SU-DHL-6 (cell line): ENCODE results near the gene SDC3.

Experiments used
- H2AFZ ChIP-seq: fragments of 200-600 bp; sonication (generic); 2 replicates; pipeline ENCODE4 v1.6.1; 2014; ENCODE audit warnings: low read depth, mild to moderate bottlenecking, moderate library complexity, mixed read lengths, antibody characterized with exemption, low read length; ENCODE audit not compliant: severe bottlenecking
- H3F3A ChIP-seq: fragments of 200-600 bp; shearing (Covaris generic); 2 replicates; pipeline ENCODE4 v1.6.0; 2016; ENCODE audit warnings: antibody characterized with exemption, mild to moderate bottlenecking; ENCODE audit not compliant: insufficient read depth
- H3K27ac ChIP-seq: fragments of 200-600 bp; sonication (generic); 2 replicates; pipeline ENCODE4 v1.5.1; 2016; ENCODE audit warnings: low read depth, mild to moderate bottlenecking, low read length, moderate library complexity, mixed read lengths
- H3K27me3 ChIP-seq: fragments of 200-600 bp; sonication (generic), shearing (Covaris generic); 2 replicates; pipeline ENCODE4 v1.6.0; 2014; ENCODE audit warnings: mild to moderate bottlenecking, low read length
- H3K36me3 ChIP-seq: fragments of 200-600 bp; sonication (generic); 2 replicates; pipeline ENCODE4 v1.6.1; 2014; ENCODE audit warnings: mild to moderate bottlenecking, low read length, mixed read lengths
- H3K4me2 ChIP-seq: fragments of 300-600, 200-600 bp; shearing (Covaris generic), sonication (generic); 2 replicates; pipeline ENCODE4 v1.6.0; 2014; ENCODE audit warnings: low read length, low read depth, mild to moderate bottlenecking; ENCODE audit not compliant: poor library complexity, severe bottlenecking
- H3K4me3 ChIP-seq: fragments of 200-600 bp; sonication (generic); 2 replicates; pipeline ENCODE4 v1.5.1; 2014; ENCODE audit warnings: antibody characterized with exemption, low read length, mild to moderate bottlenecking, mixed read lengths; ENCODE audit not compliant: insufficient read depth, poor library complexity, severe bottlenecking
- H3K79me2 ChIP-seq: fragments of 200-600 bp; sonication (generic); 2 replicates; pipeline ENCODE4 v1.6.1; 2014; ENCODE audit warnings: mild to moderate bottlenecking, low read length, moderate library complexity; ENCODE audit not compliant: insufficient read depth
- H3K9ac ChIP-seq: fragments of 200-600 bp; sonication (generic); 2 replicates; pipeline ENCODE4 v1.7.0; 2014; ENCODE audit warnings: mild to moderate bottlenecking, low read length
- H3K9me2 ChIP-seq: fragments of 200-600 bp; sonication (generic); replicated peaks from 2 replicates; pipeline ENCODE4 v1.6.1; 2014; ENCODE audit warnings: low read length; ENCODE audit not compliant: insufficient read depth
- H3K9me3 ChIP-seq: fragments of 200-600 bp; sonication (generic); 2 replicates; pipeline ENCODE4 v1.6.1; 2014; ENCODE audit warnings: low read length, mixed read lengths; ENCODE audit not compliant: insufficient read depth
- H4K20me1 ChIP-seq: fragments of 200-600 bp; sonication (generic); 2 replicates; pipeline ENCODE4 v1.6.1; 2014; ENCODE audit warnings: low read depth, mild to moderate bottlenecking, antibody characterized with exemption, low read length, moderate library complexity, mixed read lengths
- EZH2phosphoT487 ChIP-seq: fragments of 200-600 bp; sonication (generic), shearing (Covaris generic); conservative IDR thresholded peaks from 2 replicates; pipeline ENCODE4 v1.6.1; 2018; ENCODE audit warnings: mild to moderate bottlenecking, antibody characterized with exemption, low read length, moderate library complexity, mixed read lengths
- TF ChIP-seq, protein P1 (sequence below): fragments of 200-600 bp; sonication (generic); IDR thresholded peaks from one replicate; pipeline ENCODE4 v1.5.1; 2017; ENCODE audit warnings: antibody characterized with exemption, mild to moderate bottlenecking, low read length, moderate library complexity; ENCODE audit not compliant: insufficient read depth, poor library complexity, severe bottlenecking

The SDC3 gene

DNA sequence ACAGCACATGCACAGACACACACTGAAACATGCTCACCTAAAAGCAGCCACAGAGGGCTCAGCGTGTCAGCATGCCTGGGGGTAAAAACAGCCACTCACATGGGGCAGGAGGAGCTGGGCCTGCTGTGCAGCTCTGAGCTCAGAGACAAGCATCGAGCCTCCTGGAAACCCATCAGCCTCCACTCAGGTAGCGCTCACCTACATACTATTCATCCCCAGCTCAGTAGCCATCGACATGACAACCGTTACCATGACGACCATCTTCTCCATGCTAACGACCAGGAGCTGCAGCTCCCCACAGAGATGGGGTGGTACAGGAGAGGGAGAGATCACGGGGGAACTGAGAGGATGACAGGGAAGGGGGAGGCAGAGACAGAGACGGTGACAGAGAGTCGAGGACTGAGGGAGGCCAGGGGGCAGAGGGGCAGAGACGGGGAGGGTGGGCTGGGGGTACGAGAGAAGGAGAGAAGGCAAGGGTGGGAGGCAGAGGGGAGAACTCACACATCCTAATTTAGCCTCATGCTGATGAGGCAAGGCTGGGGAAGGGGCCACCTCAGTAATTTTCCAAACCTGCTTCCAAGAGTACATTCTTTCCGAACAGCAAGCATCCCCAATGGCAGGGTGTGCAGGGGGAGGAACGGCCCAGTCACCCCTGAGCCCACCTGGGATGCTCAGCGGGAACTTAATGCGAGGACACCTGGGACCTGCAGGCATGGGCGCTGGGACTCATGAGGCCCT is 28.4 kb downstream of the SDC3 start:
- Histone ChIP-seq H3K27me3 (no peaks in the 10 kb centered on the region), H3K9me3 (no peaks in the 10 kb centered on the region), H2AFZ (no peak overlapping the region), H3K4me2 (no peak overlapping the region), H3K4me3 (no peak overlapping the region), H3K36me3 (no peaks in the 10 kb centered on the region), H3K9me2 (no peaks in the 10 kb centered on the region), H3K27ac (no peak overlapping the region), H4K20me1 (no peaks in the 10 kb centered on the region), H3K79me2 (no peaks in the 10 kb centered on the region), H3K9ac (no peak overlapping the region), H3F3A (no peaks in the 10 kb centered on the region)
- no peak for TF ChIP-seq EZH2phosphoT487
- TF ChIP-seq, protein P1, sequence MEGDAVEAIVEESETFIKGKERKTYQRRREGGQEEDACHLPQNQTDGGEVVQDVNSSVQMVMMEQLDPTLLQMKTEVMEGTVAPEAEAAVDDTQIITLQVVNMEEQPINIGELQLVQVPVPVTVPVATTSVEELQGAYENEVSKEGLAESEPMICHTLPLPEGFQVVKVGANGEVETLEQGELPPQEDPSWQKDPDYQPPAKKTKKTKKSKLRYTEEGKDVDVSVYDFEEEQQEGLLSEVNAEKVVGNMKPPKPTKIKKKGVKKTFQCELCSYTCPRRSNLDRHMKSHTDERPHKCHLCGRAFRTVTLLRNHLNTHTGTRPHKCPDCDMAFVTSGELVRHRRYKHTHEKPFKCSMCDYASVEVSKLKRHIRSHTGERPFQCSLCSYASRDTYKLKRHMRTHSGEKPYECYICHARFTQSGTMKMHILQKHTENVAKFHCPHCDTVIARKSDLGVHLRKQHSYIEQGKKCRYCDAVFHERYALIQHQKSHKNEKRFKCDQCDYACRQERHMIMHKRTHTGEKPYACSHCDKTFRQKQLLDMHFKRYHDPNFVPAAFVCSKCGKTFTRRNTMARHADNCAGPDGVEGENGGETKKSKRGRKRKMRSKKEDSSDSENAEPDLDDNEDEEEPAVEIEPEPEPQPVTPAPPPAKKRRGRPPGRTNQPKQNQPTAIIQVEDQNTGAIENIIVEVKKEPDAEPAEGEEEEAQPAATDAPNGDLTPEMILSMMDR: no peak

DNA sequence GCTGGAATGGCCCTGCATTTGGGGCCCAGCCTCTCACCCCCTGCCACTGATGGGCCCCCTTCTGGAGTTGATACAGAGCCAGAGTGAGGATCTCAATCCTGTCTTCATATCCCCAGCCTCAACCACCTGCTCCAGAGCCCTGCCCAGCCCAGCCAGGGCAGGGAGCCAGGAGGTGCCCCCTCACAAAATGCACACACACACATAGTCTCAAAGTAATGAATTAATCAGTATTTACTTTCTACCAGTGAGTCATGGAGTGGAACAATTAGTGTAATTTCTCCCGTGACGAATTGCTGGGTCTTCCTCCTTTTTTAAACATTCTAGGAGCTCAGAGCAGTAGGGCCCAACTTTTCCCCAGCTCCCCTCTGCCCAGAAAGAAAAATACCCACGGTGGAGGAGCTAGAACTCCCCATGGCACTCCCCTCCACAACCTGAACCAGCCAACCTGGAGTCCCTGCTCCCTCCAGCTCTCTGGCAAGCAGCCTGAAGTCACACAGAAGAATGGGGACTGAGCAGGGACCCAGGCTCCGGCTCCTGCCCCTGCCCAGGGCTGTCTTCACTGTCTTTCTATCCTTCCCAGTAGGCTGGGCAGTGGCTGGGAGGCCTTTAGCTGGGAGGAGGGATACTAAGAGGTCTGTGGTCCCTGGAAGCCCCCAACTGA is 29.3 kb downstream of the SDC3 start:
- Histone ChIP-seq H3K79me2 (no peaks in the 10 kb centered on the region), H3K9me3 (no peaks in the 10 kb centered on the region), H3F3A (no peaks in the 10 kb centered on the region), H3K9me2 (no peaks in the 10 kb centered on the region), H3K27ac (no peak overlapping the region), H3K27me3 (no peaks in the 10 kb centered on the region), H3K36me3 (no peaks in the 10 kb centered on the region), H3K9ac (no peak overlapping the region), H2AFZ (no peak overlapping the region), H4K20me1 (no peaks in the 10 kb centered on the region), H3K4me3 (no peak overlapping the region), H3K4me2 (no peak overlapping the region)
- no peak for TF ChIP-seq EZH2phosphoT487
- TF ChIP-seq, protein P1: no peak

DNA sequence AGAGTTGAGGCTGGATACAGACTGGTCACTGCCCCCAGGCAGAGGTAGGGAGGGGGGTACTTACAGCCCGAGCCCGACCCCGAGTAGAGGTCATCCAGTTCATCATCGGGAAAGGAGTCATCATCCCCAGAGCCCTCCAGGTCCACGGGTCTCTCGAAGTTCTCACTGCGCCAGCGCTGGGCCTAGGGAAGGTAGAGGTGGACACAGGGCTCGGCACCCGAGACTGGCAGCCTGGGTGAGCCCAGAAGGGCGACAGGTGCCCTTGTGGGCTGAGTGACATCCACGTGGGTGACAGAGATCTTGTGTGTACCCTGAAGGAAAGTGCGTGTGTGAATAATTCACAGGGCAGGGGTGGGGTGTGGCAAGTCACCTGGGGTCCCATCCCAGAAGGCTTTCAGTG is 30.0 kb downstream of the SDC3 start:
- no peaks in the 10 kb centered on the region for H3K9me3 ChIP-seq
- no peak overlapping the region for H3K4me3 ChIP-seq
- H3K9me2 ChIP-seq: no peaks in the 10 kb centered on the region
- H3K79me2 ChIP-seq: no peaks in the 10 kb centered on the region
- H2AFZ ChIP-seq: no peak overlapping the region
- H3K9ac ChIP-seq: no peak overlapping the region
- H3K27ac ChIP-seq: no peak overlapping the region
- no peaks in the 10 kb centered on the region for H3K36me3 ChIP-seq
- TF ChIP-seq EZH2phosphoT487: no peak
- no peak overlapping the region for H3K4me2 ChIP-seq
- no peaks in the 10 kb centered on the region for H4K20me1 ChIP-seq
- H3F3A ChIP-seq: no peaks in the 10 kb centered on the region
- no peaks in the 10 kb centered on the region for H3K27me3 ChIP-seq

DNA sequence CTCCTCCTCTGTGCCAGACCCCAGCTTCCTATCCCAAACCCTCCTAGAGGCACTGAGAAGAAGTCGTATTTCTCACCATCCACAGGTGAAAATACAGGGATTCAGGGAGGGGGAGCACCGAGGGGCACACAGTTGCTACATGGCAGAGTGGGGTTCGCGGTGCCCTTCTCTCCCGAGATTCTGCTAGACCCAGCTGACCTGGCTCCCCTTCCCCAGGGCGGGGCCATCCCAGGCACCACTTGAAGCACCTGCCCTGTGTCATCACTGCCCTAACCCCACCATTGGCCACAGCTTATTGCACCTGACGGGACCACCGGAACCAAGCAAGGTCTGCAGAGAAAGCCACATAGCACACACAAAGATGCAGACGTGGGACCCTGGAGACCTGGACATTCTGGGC is 30.5 kb downstream of the SDC3 start:
- no peaks in the 10 kb centered on the region for H3K27me3 ChIP-seq
- TF ChIP-seq, protein P1: no peak
- no peak for TF ChIP-seq EZH2phosphoT487
- no peaks in the 10 kb centered on the region for H3K79me2 ChIP-seq
- no peaks in the 10 kb centered on the region for H3K9me3 ChIP-seq
- H3K36me3 ChIP-seq: no peaks in the 10 kb centered on the region
- H4K20me1 ChIP-seq: no peaks in the 10 kb centered on the region
- no peak overlapping the region for H3K4me3 ChIP-seq
- H3K4me2 ChIP-seq: no peak overlapping the region
- no peak overlapping the region for H3K27ac ChIP-seq
- H3F3A ChIP-seq: no peaks in the 10 kb centered on the region
- H2AFZ ChIP-seq: no peak overlapping the region
- no peak overlapping the region for H3K9ac ChIP-seq
- no peaks in the 10 kb centered on the region for H3K9me2 ChIP-seq
